22Rv1 (cell line): ENCODE measurements around the gene CLEC19A.

ENCODE experiments used
- H3K27ac ChIP-seq: fragments of 450-650 bp; 2 replicates; pipeline ENCODE4 v1.5.1; 2017
- CTCF ChIP-seq: fragments of 450-650 bp; IDR thresholded peaks from 2 replicates; pipeline ENCODE4 v1.5.1; 2017; ENCODE audit warnings: mild to moderate bottlenecking
- ZFX ChIP-seq: fragments of 450-650 bp; IDR thresholded peaks from 2 replicates; pipeline ENCODE4 v1.6.1; 2017; ENCODE audit warnings: antibody characterized with exemption, borderline replicate concordance

Gene CLEC19A

GRCh38 chr16:19242186-19242585, 43.3 kb upstream of the CLEC19A start:
- TF ChIP-seq CTCF (no peak), ZFX (no peak)
- no peak overlapping the region for H3K27ac ChIP-seq

- TF ChIP-seq CTCF (no peak), ZFX (no peak)
- H3K27ac ChIP-seq = no peak overlapping the region
These were observed 42.5 kb upstream of the CLEC19A start for GRCh38 chr16:19242987-19243575.

- TF ChIP-seq CTCF = no peak
- TF ChIP-seq ZFX = no peak
These were observed 40.1 kb upstream of the CLEC19A start for GRCh38 chr16:19245326-19245925.

GRCh38 chr16:19252904-19253303, 32.6 kb upstream of the CLEC19A start:
- TF ChIP-seq ZFX = no peak
- TF ChIP-seq CTCF = no peak
- H3K27ac ChIP-seq = no peak overlapping the region

More at GRCh38 chr16:19245326-19245925, 40.1 kb upstream of the CLEC19A start:
- no peak overlapping the region for H3K27ac ChIP-seq

- no peak overlapping the region for H3K27ac ChIP-seq
These were observed 30.9 kb upstream of the CLEC19A start for GRCh38 chr16:19254611-19255010.

GRCh38 chr16:19264123-19264673, 21.3 kb upstream of the CLEC19A start:
- no peak overlapping the region for H3K27ac ChIP-seq
- TF ChIP-seq ZFX = no peak
- no peak for TF ChIP-seq CTCF

More at GRCh38 chr16:19254611-19255010, 30.9 kb upstream of the CLEC19A start:
- no peak for TF ChIP-seq ZFX
- TF ChIP-seq CTCF = no peak

GRCh38 chr16:19265380-19265930, 20.1 kb upstream of the CLEC19A start:
- TF ChIP-seq CTCF (no peak), ZFX (no peak)
- no peak overlapping the region for H3K27ac ChIP-seq
